ENCODE data around the gene NDUFC2.

GRCh38 chr11:78056093-78056492 lies 23.6 kb downstream of the NDUFC2 start:
- TF ChIP-seq CTCF (IDR thresholded peaks at IDR 0.05) (no peak), EZH2 (IDR thresholded peaks at IDR 0.05; ENCODE audit: borderline replicate concordance, insufficient read depth, low read depth, low read length, poor library complexity, severe bottlenecking) (no peak)

Data from B cell (primary cell).